ENCODE data around the gene PHC2. TPM values are rescaled to one million over a fixed set of nuclear protein-coding genes. Genes with fewer than 3 reads are reported as not detected.

PHC2 gene
- total RNA-seq, 1 experiment from 2014 or later, result 137 TPM

GRCh38 chr1:33327587-33328325 lies 103.1 kb downstream of the PHC2 start:
- Mint-ChIP-seq H3K27me3 (ENCODE audit: insufficient read depth, unreplicated experiment) (no peaks in the 10 kb centered on the region), H3K36me3 (ENCODE audit: insufficient read depth, unreplicated experiment) (peaks cover 100% of the 10 kb centered on the region), H3K4me3 (ENCODE audit: unreplicated experiment) (no peak overlapping the region), H3K27ac (ENCODE audit: low read depth, unreplicated experiment) (peak overlapping the region; percentile 84), H3K4me1 (ENCODE audit: insufficient read depth, unreplicated experiment) (peaks cover 51% of the 10 kb centered on the region), H3K9me3 (ENCODE audit: unreplicated experiment) (no peaks in the 10 kb centered on the region)
- TF ChIP-seq, protein P1, sequence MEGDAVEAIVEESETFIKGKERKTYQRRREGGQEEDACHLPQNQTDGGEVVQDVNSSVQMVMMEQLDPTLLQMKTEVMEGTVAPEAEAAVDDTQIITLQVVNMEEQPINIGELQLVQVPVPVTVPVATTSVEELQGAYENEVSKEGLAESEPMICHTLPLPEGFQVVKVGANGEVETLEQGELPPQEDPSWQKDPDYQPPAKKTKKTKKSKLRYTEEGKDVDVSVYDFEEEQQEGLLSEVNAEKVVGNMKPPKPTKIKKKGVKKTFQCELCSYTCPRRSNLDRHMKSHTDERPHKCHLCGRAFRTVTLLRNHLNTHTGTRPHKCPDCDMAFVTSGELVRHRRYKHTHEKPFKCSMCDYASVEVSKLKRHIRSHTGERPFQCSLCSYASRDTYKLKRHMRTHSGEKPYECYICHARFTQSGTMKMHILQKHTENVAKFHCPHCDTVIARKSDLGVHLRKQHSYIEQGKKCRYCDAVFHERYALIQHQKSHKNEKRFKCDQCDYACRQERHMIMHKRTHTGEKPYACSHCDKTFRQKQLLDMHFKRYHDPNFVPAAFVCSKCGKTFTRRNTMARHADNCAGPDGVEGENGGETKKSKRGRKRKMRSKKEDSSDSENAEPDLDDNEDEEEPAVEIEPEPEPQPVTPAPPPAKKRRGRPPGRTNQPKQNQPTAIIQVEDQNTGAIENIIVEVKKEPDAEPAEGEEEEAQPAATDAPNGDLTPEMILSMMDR (IDR thresholded peaks at IDR 0.05; ENCODE audit: unreplicated experiment), result no peak
- peak; percentile 98 for DNase-seq (ENCODE audit: unreplicated experiment)
- CTCF ChIA-PET, result interaction anchor here (0.8 to 3.4 kb wide), 6 partner anchors 12 to 108 kb away, joined by 3 to 21 read pairs (median 4); partner anchors contain the start of gene PHC2
- intact Hi-C loops (cut with micrococcal nuclease), result loop anchor here (1.0 to 2.0 kb wide), 2 partner anchors 21 to 40 kb away; no protein-coding TSS in a partner anchor
- BruUV-seq (replicated peaks), result no TSS peak
- POLR2A ChIA-PET, result interaction anchor here (0.6 to 4.7 kb wide), 11 partner anchors 12 to 146 kb away, joined by 3 to 67 read pairs (median 4); partner anchors contain the start of gene TRIM62

DNA sequence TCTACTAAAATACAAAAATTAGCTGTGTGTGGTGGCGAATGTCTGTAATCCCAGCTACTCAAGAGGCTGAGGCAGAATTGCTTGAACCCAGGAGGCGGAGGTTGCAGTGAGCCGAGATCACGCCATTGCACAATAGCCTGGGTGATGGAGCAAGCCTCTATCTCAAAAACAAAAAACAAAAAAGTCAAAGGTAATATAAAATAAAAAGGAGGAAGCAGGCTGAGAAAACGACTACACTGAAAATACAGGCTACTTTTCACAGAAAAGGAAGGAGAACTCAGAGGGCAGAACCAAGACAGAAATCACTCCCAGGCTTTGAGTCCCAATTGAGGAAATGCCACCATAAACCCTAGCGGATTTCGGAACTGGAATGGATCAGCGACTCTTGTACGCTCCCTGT lies 104.1 kb downstream of the PHC2 start:
- no TSS peak for BruUV-seq (replicated peaks)
- intact Hi-C loops (cut with micrococcal nuclease), result no loop called here
- Mint-ChIP-seq H3K36me3 (ENCODE audit: insufficient read depth, unreplicated experiment) (peaks cover 100% of the 10 kb centered on the region), H3K27me3 (ENCODE audit: insufficient read depth, unreplicated experiment) (no peaks in the 10 kb centered on the region), H3K27ac (ENCODE audit: low read depth, unreplicated experiment) (peak overlapping the region; percentile 27), H3K9me3 (ENCODE audit: unreplicated experiment) (no peaks in the 10 kb centered on the region), H3K4me1 (ENCODE audit: insufficient read depth, unreplicated experiment) (peaks cover 42% of the 10 kb centered on the region), H3K4me3 (ENCODE audit: unreplicated experiment) (no peak overlapping the region)
- POLR2A ChIA-PET, result interaction anchor here (1.8 kb wide), 1 partner anchor 12 kb away, joined by 5 read pairs; no protein-coding TSS in a partner anchor
- CTCF ChIA-PET, result interaction anchor here (1.1 to 1.6 kb wide), 2 partner anchors 29 to 41 kb away, joined by 3 to 4 read pairs; no protein-coding TSS in a partner anchor
- TF ChIP-seq, protein P1 (IDR thresholded peaks at IDR 0.05; ENCODE audit: unreplicated experiment), result no peak
- DNase-seq (ENCODE audit: unreplicated experiment), result no peak

- Mint-ChIP-seq H3K4me3 (ENCODE audit: unreplicated experiment) (no peak overlapping the region), H3K36me3 (ENCODE audit: insufficient read depth, unreplicated experiment) (peaks cover 90% of the 10 kb centered on the region), H3K4me1 (ENCODE audit: insufficient read depth, unreplicated experiment) (peaks cover 38% of the 10 kb centered on the region), H3K27me3 (ENCODE audit: insufficient read depth, unreplicated experiment) (no peaks in the 10 kb centered on the region), H3K9me3 (ENCODE audit: unreplicated experiment) (no peaks in the 10 kb centered on the region), H3K27ac (ENCODE audit: low read depth, unreplicated experiment) (no peak overlapping the region)
- POLR2A ChIA-PET, result interaction anchor here (0.9 to 2.5 kb wide), 4 partner anchors 10 to 25 kb away, joined by 3 to 7 read pairs (median 4); no protein-coding TSS in a partner anchor
- DNase-seq (ENCODE audit: unreplicated experiment), result no peak
- CTCF ChIA-PET, result interaction anchor here (1.5 to 1.6 kb wide), 2 partner anchors 13 to 27 kb away, joined by 4 to 6 read pairs; no protein-coding TSS in a partner anchor
- TF ChIP-seq, protein P1 (IDR thresholded peaks at IDR 0.05; ENCODE audit: unreplicated experiment), result no peak
- BruUV-seq (replicated peaks), result no TSS peak
- intact Hi-C loops (cut with micrococcal nuclease), result no loop called here
Measured at GRCh38 chr1:33324677-33325575, 106.0 kb downstream of the PHC2 start.
